ENCODE data around the gene GDI2.

GRCh38 chr10:5813341-5814109 lies at the start of gene GDI2:
- TF ChIP-seq CTCF (conservative IDR thresholded peaks at IDR 0.05): no peak
- TF ChIP-seq ZFX (IDR thresholded peaks at IDR 0.05): peak; percentile 92

Data from C4-2B (cell line).